DOHH2 (cell line): Measurements from ENCODE around the gene NAGS.

Source experiments
- H3F3A ChIP-seq: fragments of 200-600 bp; sonication (generic), shearing (Covaris generic); 2 replicates; pipeline ENCODE4 v1.6.0; 2016; ENCODE audit warnings: antibody characterized with exemption, mild to moderate bottlenecking; ENCODE audit not compliant: control insufficient read depth, insufficient read depth
- H3K27ac ChIP-seq: fragments of 200-600 bp; sonication (generic); 2 replicates; pipeline ENCODE4 v1.5.1; 2014; ENCODE audit warnings: low read depth, mild to moderate bottlenecking, low read length, moderate library complexity
- H3K27me3 ChIP-seq: fragments of 200-600 bp; sonication (generic); 2 replicates; pipeline ENCODE4 v1.6.1; 2014; ENCODE audit warnings: mild to moderate bottlenecking, low read length, mixed read lengths; ENCODE audit not compliant: control insufficient read depth
- H3K36me3 ChIP-seq: fragments of 200-600 bp; sonication (generic); 2 replicates; pipeline ENCODE4 v1.6.1; 2014; ENCODE audit warnings: mild to moderate bottlenecking, low read length, moderate library complexity, mixed read lengths; ENCODE audit not compliant: control insufficient read depth
- H3K4me1 ChIP-seq: fragments of 200-600 bp; sonication (generic); 2 replicates; pipeline ENCODE4 v1.6.1; 2014; ENCODE audit warnings: mild to moderate bottlenecking, low read length, mixed read lengths; ENCODE audit not compliant: control insufficient read depth
- H3K4me2 ChIP-seq: fragments of 200-600 bp; sonication (generic); 2 replicates; pipeline ENCODE4 v1.6.0; 2014; ENCODE audit warnings: mild to moderate bottlenecking, low read length, moderate library complexity
- H3K4me3 ChIP-seq: fragments of 200-600 bp; sonication (generic); 2 replicates; pipeline ENCODE4 v1.5.1; 2014; ENCODE audit warnings: mild to moderate bottlenecking, low read length, mixed read lengths
- H3K79me2 ChIP-seq: fragments of 200-600 bp; sonication (generic); 2 replicates; pipeline ENCODE4 v1.6.1; 2014; ENCODE audit warnings: mild to moderate bottlenecking, low read length, mixed read lengths; ENCODE audit not compliant: control insufficient read depth
- H3K9me2 ChIP-seq: fragments of 200-600 bp; sonication (generic); replicated peaks from 2 replicates; pipeline ENCODE4 v1.6.1; 2014; ENCODE audit warnings: mild to moderate bottlenecking, low read length, mixed read lengths; ENCODE audit not compliant: control insufficient read depth
- H3K9me3 ChIP-seq: fragments of 200-600 bp; sonication (generic); 2 replicates; pipeline ENCODE4 v1.6.1; 2014; ENCODE audit warnings: antibody characterized with exemption, low read length, mixed read lengths; ENCODE audit not compliant: control insufficient read depth, insufficient read depth
- H4K20me1 ChIP-seq: fragments of 200-600 bp; sonication (generic); 2 replicates; pipeline ENCODE4 v1.6.0; 2014; ENCODE audit warnings: low read depth, mild to moderate bottlenecking, antibody characterized with exemption, low read length, moderate library complexity; ENCODE audit not compliant: control insufficient read depth, insufficient read depth
- CTCF ChIP-seq: fragments of 200-600 bp; sonication (generic); IDR thresholded peaks from one replicate; pipeline ENCODE4 v1.5.1; 2014; ENCODE audit warnings: antibody characterized with exemption, mild to moderate bottlenecking, low read depth, low read length; ENCODE audit not compliant: poor library complexity, severe bottlenecking
- EZH2phosphoT487 ChIP-seq: fragments of 200-600 bp; sonication (generic); IDR thresholded peaks from 2 replicates; pipeline ENCODE4 v1.6.1; 2017; ENCODE audit warnings: borderline replicate concordance, mild to moderate bottlenecking, antibody characterized with exemption, low read length, moderate library complexity, mixed read lengths

NAGS gene

GRCh38 chr17:44006598-44007345 is 2.4 kb downstream of the NAGS start:
- Histone ChIP-seq H3K9me2 (no peaks in the 10 kb centered on the region), H3K9me3 (no peaks in the 10 kb centered on the region), H3K4me2 (peak overlapping the region; percentile 96), H3F3A (no peaks in the 10 kb centered on the region), H3K4me1 (peaks cover 26% of the 10 kb centered on the region), H3K4me3 (peak overlapping the region; percentile 78), H3K27me3 (peaks cover 30% of the 10 kb centered on the region), H3K36me3 (peaks cover 3% of the 10 kb centered on the region; the same call in 1 of the 2 replicates), H3K27ac (peak overlapping the region; percentile 10; the same call in 1 of the 2 replicates), H3K79me2 (no peaks in the 10 kb centered on the region), H4K20me1 (no peaks in the 10 kb centered on the region)
- peak; percentile 44 for TF ChIP-seq CTCF
- TF ChIP-seq EZH2phosphoT487: no peak; the same call in 1 of the 2 replicates

GRCh38 chr17:44007346-44008204 is 3.2 kb downstream of the NAGS start:
- Histone ChIP-seq H3K4me1 (peaks cover 26% of the 10 kb centered on the region), H3K27me3 (peaks cover 24% of the 10 kb centered on the region)

GRCh38 chr17:44008205-44008909 is 3.9 kb downstream of the NAGS start:
- H3K9me3 ChIP-seq: no peaks in the 10 kb centered on the region
- peaks cover 6% of the 10 kb centered on the region; the same call in 1 of the 2 replicates for H3K36me3 ChIP-seq
- no peaks in the 10 kb centered on the region for H3K9me2 ChIP-seq
- no peaks in the 10 kb centered on the region for H3K79me2 ChIP-seq
- peaks cover 23% of the 10 kb centered on the region for H3K27me3 ChIP-seq
- H3F3A ChIP-seq: no peaks in the 10 kb centered on the region
- no peak overlapping the region for H3K27ac ChIP-seq
- H4K20me1 ChIP-seq: no peaks in the 10 kb centered on the region
- peak overlapping the region; percentile 96 for H3K4me2 ChIP-seq
- peak overlapping the region; percentile 78 for H3K4me3 ChIP-seq
- peak; percentile 49 for TF ChIP-seq CTCF
- no peak for TF ChIP-seq EZH2phosphoT487
- H3K4me1 ChIP-seq: peaks cover 26% of the 10 kb centered on the region

More at GRCh38 chr17:44007346-44008204, 3.2 kb downstream of the NAGS start:
- Histone ChIP-seq H3K9me2 (no peaks in the 10 kb centered on the region), H3K4me2 (peak overlapping the region; percentile 96), H3K4me3 (peak overlapping the region; percentile 78), H4K20me1 (no peaks in the 10 kb centered on the region), H3K36me3 (peaks cover 6% of the 10 kb centered on the region; the same call in 1 of the 2 replicates), H3F3A (no peaks in the 10 kb centered on the region), H3K9me3 (no peaks in the 10 kb centered on the region), H3K27ac (peak overlapping the region; percentile 10; the same call in 1 of the 2 replicates), H3K79me2 (no peaks in the 10 kb centered on the region)
- TF ChIP-seq CTCF (peak; percentile 15), EZH2phosphoT487 (no peak)
